ENCODE data around the gene FZR1. TPM values are rescaled to one million over a fixed set of nuclear protein-coding genes. Genes with fewer than 3 reads are reported as not detected.

FZR1 gene
- total and polyA plus RNA-seq, 2 of the 8 experiments (the other 6 are each of a cell fraction or from before 2014, with no cell fraction given), result 21.6 to 35.5 TPM

DNA sequence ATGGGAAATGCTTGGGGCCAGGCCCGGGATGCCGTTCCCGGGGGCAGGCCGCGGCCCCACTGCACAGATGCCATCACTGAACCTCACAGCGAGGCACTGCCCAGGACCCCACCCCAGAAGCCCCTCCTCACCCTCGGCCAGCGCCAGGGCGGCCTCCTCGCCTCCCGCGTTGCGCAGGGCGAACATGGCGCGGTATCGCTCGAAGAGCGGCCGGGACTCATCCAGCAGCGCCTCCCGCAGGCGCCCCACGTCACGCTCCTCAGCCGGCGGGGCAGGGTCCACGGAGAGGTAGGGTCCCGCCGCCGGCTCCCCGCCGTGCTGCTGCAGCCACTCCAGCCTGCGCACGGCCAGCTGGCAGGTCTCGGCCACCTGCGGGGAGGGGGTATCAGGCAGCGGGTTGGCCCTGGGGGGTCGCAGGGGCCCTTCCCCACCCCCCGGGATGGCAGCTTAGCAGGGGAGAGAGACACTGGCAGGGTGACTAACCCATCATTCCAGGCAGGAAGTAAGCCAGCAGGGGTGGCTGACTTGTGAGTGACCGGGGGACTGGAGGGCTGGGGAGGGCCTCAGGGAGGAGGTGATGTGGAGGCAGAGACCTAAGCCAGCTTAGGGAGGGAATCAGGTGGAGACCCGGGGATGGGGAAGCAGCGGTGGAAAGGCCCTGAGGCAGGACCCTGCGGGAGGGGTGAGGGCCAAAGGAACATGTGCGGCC, 13.8 kb upstream of the FZR1 start (continued):
- TF ChIP-seq BRCA1 (IDR thresholded peaks at IDR 0.05; ENCODE audit: low read depth, low read length) (no peak), CEBPB (IDR thresholded peaks at IDR 0.05; ENCODE audit: low read depth, low read length) (no peak)
- TF ChIP-seq, protein P1, sequence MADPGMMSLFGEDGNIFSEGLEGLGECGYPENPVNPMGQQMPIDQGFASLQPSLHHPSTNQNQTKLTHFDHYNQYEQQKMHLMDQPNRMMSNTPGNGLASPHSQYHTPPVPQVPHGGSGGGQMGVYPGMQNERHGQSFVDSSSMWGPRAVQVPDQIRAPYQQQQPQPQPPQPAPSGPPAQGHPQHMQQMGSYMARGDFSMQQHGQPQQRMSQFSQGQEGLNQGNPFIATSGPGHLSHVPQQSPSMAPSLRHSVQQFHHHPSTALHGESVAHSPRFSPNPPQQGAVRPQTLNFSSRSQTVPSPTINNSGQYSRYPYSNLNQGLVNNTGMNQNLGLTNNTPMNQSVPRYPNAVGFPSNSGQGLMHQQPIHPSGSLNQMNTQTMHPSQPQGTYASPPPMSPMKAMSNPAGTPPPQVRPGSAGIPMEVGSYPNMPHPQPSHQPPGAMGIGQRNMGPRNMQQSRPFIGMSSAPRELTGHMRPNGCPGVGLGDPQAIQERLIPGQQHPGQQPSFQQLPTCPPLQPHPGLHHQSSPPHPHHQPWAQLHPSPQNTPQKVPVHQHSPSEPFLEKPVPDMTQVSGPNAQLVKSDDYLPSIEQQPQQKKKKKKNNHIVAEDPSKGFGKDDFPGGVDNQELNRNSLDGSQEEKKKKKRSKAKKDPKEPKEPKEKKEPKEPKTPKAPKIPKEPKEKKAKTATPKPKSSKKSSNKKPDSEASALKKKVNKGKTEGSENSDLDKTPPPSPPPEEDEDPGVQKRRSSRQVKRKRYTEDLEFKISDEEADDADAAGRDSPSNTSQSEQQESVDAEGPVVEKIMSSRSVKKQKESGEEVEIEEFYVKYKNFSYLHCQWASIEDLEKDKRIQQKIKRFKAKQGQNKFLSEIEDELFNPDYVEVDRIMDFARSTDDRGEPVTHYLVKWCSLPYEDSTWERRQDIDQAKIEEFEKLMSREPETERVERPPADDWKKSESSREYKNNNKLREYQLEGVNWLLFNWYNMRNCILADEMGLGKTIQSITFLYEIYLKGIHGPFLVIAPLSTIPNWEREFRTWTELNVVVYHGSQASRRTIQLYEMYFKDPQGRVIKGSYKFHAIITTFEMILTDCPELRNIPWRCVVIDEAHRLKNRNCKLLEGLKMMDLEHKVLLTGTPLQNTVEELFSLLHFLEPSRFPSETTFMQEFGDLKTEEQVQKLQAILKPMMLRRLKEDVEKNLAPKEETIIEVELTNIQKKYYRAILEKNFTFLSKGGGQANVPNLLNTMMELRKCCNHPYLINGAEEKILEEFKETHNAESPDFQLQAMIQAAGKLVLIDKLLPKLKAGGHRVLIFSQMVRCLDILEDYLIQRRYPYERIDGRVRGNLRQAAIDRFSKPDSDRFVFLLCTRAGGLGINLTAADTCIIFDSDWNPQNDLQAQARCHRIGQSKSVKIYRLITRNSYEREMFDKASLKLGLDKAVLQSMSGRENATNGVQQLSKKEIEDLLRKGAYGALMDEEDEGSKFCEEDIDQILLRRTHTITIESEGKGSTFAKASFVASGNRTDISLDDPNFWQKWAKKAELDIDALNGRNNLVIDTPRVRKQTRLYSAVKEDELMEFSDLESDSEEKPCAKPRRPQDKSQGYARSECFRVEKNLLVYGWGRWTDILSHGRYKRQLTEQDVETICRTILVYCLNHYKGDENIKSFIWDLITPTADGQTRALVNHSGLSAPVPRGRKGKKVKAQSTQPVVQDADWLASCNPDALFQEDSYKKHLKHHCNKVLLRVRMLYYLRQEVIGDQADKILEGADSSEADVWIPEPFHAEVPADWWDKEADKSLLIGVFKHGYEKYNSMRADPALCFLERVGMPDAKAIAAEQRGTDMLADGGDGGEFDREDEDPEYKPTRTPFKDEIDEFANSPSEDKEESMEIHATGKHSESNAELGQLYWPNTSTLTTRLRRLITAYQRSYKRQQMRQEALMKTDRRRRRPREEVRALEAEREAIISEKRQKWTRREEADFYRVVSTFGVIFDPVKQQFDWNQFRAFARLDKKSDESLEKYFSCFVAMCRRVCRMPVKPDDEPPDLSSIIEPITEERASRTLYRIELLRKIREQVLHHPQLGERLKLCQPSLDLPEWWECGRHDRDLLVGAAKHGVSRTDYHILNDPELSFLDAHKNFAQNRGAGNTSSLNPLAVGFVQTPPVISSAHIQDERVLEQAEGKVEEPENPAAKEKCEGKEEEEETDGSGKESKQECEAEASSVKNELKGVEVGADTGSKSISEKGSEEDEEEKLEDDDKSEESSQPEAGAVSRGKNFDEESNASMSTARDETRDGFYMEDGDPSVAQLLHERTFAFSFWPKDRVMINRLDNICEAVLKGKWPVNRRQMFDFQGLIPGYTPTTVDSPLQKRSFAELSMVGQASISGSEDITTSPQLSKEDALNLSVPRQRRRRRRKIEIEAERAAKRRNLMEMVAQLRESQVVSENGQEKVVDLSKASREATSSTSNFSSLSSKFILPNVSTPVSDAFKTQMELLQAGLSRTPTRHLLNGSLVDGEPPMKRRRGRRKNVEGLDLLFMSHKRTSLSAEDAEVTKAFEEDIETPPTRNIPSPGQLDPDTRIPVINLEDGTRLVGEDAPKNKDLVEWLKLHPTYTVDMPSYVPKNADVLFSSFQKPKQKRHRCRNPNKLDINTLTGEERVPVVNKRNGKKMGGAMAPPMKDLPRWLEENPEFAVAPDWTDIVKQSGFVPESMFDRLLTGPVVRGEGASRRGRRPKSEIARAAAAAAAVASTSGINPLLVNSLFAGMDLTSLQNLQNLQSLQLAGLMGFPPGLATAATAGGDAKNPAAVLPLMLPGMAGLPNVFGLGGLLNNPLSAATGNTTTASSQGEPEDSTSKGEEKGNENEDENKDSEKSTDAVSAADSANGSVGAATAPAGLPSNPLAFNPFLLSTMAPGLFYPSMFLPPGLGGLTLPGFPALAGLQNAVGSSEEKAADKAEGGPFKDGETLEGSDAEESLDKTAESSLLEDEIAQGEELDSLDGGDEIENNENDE (IDR thresholded peaks at IDR 0.05; ENCODE audit: insufficient replicate concordance, low read length), result no peak
